Caco-2 (cell line): ENCODE measurements around the gene KRTAP5-6. TPM values are rescaled to one million over a fixed set of nuclear protein-coding genes. Genes with fewer than 3 reads are reported as not detected.

Experiments used
- BruUV-seq: library from RNA; stranded (reverse); fragments of 400-500 nt; replicated peaks from 2 replicates; lab custom pipeline; 2021; lab: Mats Ljungman, UMichigan
- CTCF ChIA-PET: fragments of 300-600 bp; sonication (Branson Sonifier 250); formaldehyde crosslinking; loops from one replicate; lab custom pipeline; 2022; ENCODE audit warnings: antibody characterized with exemption; lab: Charles Lee
- POLR2A ChIA-PET: fragments of 300-600 bp; sonication (Branson Sonifier 250); formaldehyde crosslinking; loops from one replicate; lab custom pipeline; 2022; ENCODE audit warnings: antibody characterized with exemption; lab: Charles Lee
- DNase-seq, 2 experiments: peaks; one replicate each; pipeline versions ENCODE4 v3.0.0 to v3.0.0-alpha.2; 2020 to 2022
- H3K27me3 ChIP-seq: replicated peaks from 2 replicates; pipeline ENCODE4 v1.6.0; 2011; ENCODE audit warnings: low read length; ENCODE audit not compliant: control insufficient read depth, insufficient read depth
- H3K36me3 ChIP-seq: 2 replicates; pipeline ENCODE4 v1.5.1; 2011; ENCODE audit warnings: low read length; ENCODE audit not compliant: control insufficient read depth, insufficient read depth
- H3K4me1 ChIP-seq: fragments of 250-450 bp; sonication (Bioruptor Pico); 2 replicates; pipeline ENCODE4 v1.5.1; 2020; ENCODE audit warnings: mild to moderate bottlenecking
- H3K4me3 ChIP-seq: 2 replicates; pipeline ENCODE4 v1.5.1; 2011; ENCODE audit warnings: low read depth, mild to moderate bottlenecking, control low read depth, low read length
- H3K9me3 ChIP-seq: fragments of 250-450 bp; sonication (Bioruptor Pico); 2 replicates; pipeline ENCODE4 v1.5.1; 2020; ENCODE audit warnings: mild to moderate bottlenecking, moderate library complexity
- H3K27ac Mint-ChIP-seq: one replicate; pipeline ENCODE4 v1.8.0; 2022; ENCODE audit warnings: mixed read lengths; ENCODE audit not compliant: unreplicated experiment
- H3K27me3 Mint-ChIP-seq: one replicate; pipeline ENCODE4 v1.8.0; 2022; ENCODE audit warnings: mixed read lengths; ENCODE audit not compliant: insufficient read depth, unreplicated experiment
- H3K36me3 Mint-ChIP-seq: one replicate; pipeline ENCODE4 v1.8.0; 2022; ENCODE audit warnings: mild to moderate bottlenecking, mixed read lengths; ENCODE audit not compliant: insufficient read depth, unreplicated experiment
- H3K4me1 Mint-ChIP-seq: one replicate; pipeline ENCODE4 v1.8.0; 2022; ENCODE audit warnings: low read depth, mixed read lengths; ENCODE audit not compliant: unreplicated experiment
- H3K4me3 Mint-ChIP-seq: one replicate; pipeline ENCODE4 v1.8.0; 2022; ENCODE audit warnings: mild to moderate bottlenecking, moderate library complexity, mixed read lengths; ENCODE audit not compliant: unreplicated experiment
- H3K9me3 Mint-ChIP-seq: one replicate; pipeline ENCODE4 v1.8.0; 2022; ENCODE audit warnings: mixed read lengths; ENCODE audit not compliant: unreplicated experiment
- intact Hi-C: fragments of 100-400 bp; cut with micrococcal nuclease; formaldehyde crosslinking; loops from one replicate; pipeline ENCODE4 v1.10.0; 2022; ENCODE audit not compliant: unreplicated experiment
- total RNA-seq: library from RNA; stranded (reverse); gene quantifications from 2 replicates; pipeline ENCODE4 v1.2.3, GENCODE V29; 2022
- TF ChIP-seq, protein P1 (sequence below), 2 experiments: fragments of 200-600 bp in 1 of 2; IDR thresholded peaks; 1 replicate in 1 of 2; 2 replicates in 1 of 2; pipeline versions ENCODE4 v1.5.1 to v1.8.0; 2011 to 2022; ENCODE audit warnings: antibody characterized with exemption in 1 of 2, control low read depth in 1 of 2, inconsistent platforms in 1 of 2, low read depth in 1 of 2, low read length in 1 of 2, mild to moderate bottlenecking in 1 of 2, moderate library complexity in 1 of 2; ENCODE audit not compliant: insufficient read depth in 1 of 2, severe bottlenecking in 1 of 2, unreplicated experiment in 1 of 2

KRTAP5-6 gene
- total RNA-seq, 1 experiment from 2014 or later, result not detected

DNA sequence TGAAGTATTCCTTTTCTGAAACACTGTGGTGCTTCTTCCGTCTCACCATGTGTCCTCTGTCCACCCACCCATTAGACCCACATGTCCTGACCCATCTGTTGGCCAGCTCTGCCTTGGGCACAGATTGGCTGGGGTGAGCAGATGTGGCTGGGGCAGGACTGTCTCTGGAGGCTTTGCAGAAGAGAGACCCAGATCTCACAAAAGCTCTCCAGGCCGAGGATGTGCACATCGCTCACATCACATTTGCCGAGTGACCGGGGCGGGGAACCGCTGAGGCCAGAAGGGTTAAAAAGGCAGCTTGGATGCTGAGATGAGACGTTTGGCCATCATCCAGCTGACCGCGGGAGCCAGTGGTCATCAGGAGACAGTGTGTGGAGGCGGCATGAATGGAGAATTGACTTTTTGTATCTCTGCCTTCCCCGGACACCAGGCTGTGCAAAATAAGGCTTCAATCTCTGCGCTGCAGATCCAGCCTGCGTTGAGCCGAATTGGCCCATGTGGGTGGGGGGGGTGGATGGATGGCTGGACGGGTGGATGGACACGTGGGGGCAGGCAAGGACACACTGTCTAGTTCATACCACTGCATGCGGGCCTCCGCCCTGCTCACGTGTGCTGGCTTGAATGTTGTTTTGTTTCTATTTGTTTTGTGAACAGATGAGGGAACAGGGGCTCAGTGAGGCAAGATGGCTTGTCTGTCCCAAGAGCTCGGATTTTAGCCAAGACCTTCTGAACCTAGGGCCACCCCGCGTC, 47.3 kb downstream of the KRTAP5-6 start:
- intact Hi-C loops, result no loop called here
- Histone ChIP-seq H3K4me1 (0 out of 2 replicates have a peak, but pooled peaks cover 6% of the 10 kb centered on the region), H3K4me3 (no peak overlapping the region), H3K27me3 (no peaks in the 10 kb centered on the region), H3K9me3 (no peaks in the 10 kb centered on the region), H3K36me3 (no peaks in the 10 kb centered on the region)
- DNase-seq, result peak in 1 of 2 experiments; percentile 28
- peaks cover 4% of the 10 kb centered on the region for H3K27me3 Mint-ChIP-seq
- no peak overlapping the region for H3K4me3 Mint-ChIP-seq
- H3K4me1 Mint-ChIP-seq, result no peaks in the 10 kb centered on the region
- H3K36me3 Mint-ChIP-seq, result peaks cover 9% of the 10 kb centered on the region
- ChIA-PET POLR2A (no interaction called here), CTCF (interaction anchor here (1.6 kb wide), 1 partner anchor 91 kb away, joined by 6 read pairs; no protein-coding TSS in a partner anchor)
- no TSS peak for BruUV-seq
- H3K27ac Mint-ChIP-seq, result no peak overlapping the region
- TF ChIP-seq, protein P1, sequence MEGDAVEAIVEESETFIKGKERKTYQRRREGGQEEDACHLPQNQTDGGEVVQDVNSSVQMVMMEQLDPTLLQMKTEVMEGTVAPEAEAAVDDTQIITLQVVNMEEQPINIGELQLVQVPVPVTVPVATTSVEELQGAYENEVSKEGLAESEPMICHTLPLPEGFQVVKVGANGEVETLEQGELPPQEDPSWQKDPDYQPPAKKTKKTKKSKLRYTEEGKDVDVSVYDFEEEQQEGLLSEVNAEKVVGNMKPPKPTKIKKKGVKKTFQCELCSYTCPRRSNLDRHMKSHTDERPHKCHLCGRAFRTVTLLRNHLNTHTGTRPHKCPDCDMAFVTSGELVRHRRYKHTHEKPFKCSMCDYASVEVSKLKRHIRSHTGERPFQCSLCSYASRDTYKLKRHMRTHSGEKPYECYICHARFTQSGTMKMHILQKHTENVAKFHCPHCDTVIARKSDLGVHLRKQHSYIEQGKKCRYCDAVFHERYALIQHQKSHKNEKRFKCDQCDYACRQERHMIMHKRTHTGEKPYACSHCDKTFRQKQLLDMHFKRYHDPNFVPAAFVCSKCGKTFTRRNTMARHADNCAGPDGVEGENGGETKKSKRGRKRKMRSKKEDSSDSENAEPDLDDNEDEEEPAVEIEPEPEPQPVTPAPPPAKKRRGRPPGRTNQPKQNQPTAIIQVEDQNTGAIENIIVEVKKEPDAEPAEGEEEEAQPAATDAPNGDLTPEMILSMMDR (IDR thresholded peaks at IDR 0.05; ENCODE audit: insufficient read depth in 1 of 2, low read depth in 1 of 2, low read length in 1 of 2, severe bottlenecking in 1 of 2, unreplicated experiment in 1 of 2), result no peak
- H3K9me3 Mint-ChIP-seq, result peaks cover 8% of the 10 kb centered on the region

DNA sequence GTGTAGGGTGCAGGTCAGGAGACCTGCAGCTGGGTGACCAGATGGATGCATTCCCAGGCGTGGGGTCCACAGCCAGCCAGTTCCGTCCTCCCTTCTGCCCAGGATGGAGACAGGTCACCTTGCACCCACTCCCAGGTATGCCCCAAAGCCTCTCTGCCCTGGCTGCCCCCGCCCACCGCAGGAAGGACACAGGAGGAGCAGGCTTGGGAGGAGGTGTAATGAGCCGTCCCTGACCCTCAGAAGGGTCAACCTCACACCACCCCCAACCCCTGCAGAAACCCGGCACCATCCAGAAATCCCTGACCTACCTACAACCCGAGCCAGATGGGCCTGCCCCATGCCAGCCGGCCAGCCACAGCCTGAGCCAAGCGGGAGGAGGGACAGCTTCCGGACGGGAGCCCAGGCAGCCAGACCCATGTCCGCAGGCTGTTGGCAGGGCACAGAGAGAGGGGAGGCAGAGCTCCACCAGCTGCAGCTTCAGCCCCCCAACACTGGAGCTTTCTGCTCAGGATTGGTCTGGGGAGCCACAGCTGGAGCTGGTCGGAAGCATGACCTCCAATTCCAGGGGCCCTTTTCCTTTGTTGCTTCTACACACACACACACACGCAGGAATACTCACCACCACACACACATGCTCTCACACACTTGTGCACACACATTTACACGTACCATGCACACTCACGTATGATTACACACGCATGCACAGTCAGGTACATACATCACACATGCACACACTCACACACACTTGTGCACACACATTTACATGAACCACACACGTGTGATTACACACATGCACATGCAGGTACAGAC, 48.1 kb downstream of the KRTAP5-6 start:
- Mint-ChIP-seq H3K4me1 (no peaks in the 10 kb centered on the region), H3K27ac (no peak overlapping the region), H3K27me3 (peaks cover 7% of the 10 kb centered on the region), H3K36me3 (peaks cover 17% of the 10 kb centered on the region), H3K9me3 (peaks cover 8% of the 10 kb centered on the region), H3K4me3 (no peak overlapping the region)
- intact Hi-C loops, result no loop called here
- DNase-seq, result peak in 1 of 2 experiments; percentile 21
- Histone ChIP-seq H3K27me3 (no peaks in the 10 kb centered on the region), H3K9me3 (no peaks in the 10 kb centered on the region), H3K36me3 (no peaks in the 10 kb centered on the region), H3K4me3 (no peak overlapping the region), H3K4me1 (0 out of 2 replicates have a peak, but pooled peaks cover 6% of the 10 kb centered on the region)
- no TSS peak for BruUV-seq
- ChIA-PET CTCF (interaction anchor here (1.6 kb wide), 1 partner anchor 92 kb away, joined by 6 read pairs; no protein-coding TSS in a partner anchor), POLR2A (no interaction called here)
- TF ChIP-seq, protein P1 (IDR thresholded peaks at IDR 0.05; ENCODE audit: insufficient read depth in 1 of 2, low read depth in 1 of 2, low read length in 1 of 2, severe bottlenecking in 1 of 2, unreplicated experiment in 1 of 2), result no peak

DNA sequence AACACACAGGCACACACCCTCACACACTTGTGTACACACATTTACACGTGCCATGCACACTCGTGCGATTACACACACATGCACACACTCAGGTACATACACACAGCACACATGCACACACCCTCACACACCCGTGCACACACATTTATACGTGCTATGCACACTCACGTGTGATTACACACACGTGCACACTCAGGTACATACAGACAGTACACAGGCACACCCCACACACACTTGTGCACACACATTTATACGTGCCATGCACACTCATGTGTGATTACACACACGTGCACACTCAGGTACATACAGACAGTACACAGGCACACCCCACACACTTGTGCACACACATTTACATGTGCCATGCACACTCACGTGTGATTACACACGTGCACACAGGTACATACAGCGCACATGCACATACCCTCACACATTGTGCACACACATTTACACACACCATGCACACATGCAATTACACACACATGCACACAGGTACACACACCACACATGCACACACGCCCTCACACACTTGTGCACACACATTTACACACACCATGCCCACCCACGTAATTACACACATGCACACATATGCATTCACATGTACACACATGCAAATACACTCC, 48.8 kb downstream of the KRTAP5-6 start:
- Mint-ChIP-seq H3K27me3 (peaks cover 11% of the 10 kb centered on the region), H3K4me1 (no peaks in the 10 kb centered on the region), H3K9me3 (peaks cover 8% of the 10 kb centered on the region), H3K36me3 (peaks cover 23% of the 10 kb centered on the region), H3K27ac (no peak overlapping the region), H3K4me3 (no peak overlapping the region)
- Histone ChIP-seq H3K4me3 (no peak overlapping the region), H3K9me3 (no peaks in the 10 kb centered on the region), H3K36me3 (no peaks in the 10 kb centered on the region), H3K4me1 (0 out of 2 replicates have a peak, but pooled peaks cover 6% of the 10 kb centered on the region), H3K27me3 (no peaks in the 10 kb centered on the region)
- CTCF ChIA-PET, result no interaction called here
- BruUV-seq, result no TSS peak
- intact Hi-C loops, result no loop called here
- TF ChIP-seq, protein P1 (IDR thresholded peaks at IDR 0.05; ENCODE audit: insufficient read depth in 1 of 2, low read depth in 1 of 2, low read length in 1 of 2, severe bottlenecking in 1 of 2, unreplicated experiment in 1 of 2), result no peak
- POLR2A ChIA-PET, result no interaction called here
- peak in 1 of 2 experiments; percentile 16 for DNase-seq
